ENCODE measurements around the gene MAPRE2.

DNA sequence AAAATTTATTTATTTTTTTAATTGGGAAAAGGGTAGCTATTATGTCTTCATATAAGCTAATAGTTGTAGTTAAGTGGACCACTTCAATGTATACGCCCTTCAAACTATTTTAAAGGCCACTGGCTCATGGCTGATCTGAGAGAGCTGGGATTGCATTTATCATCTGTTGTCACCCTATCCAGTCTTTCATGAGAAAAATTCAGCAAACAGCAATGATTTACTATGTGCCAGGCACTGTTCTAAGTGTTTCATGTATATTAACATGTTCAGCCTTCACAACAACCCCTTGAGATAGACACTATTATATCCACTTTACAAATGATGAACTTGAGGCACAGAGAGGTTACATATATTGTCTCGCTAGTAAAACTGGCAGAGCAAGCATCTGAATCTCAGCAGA is 133.5 kb downstream of the MAPRE2 start:
- TF ChIP-seq SUZ12 (IDR thresholded peaks at IDR 0.05; ENCODE audit: extremely low read depth, insufficient read depth, insufficient read length) (no peak), YY1 (IDR thresholded peaks at IDR 0.05; ENCODE audit: insufficient read depth, insufficient read length) (no peak)

Measured in NT2/D1 (cell line).